Measurements from ENCODE around the gene SEMA3A.

GRCh38 chr7:84022009-84022408 is 172.6 kb downstream of the SEMA3A start:
- no peak for TF ChIP-seq NFATC4 (CRISPR knock-in tag; IDR thresholded peaks at IDR 0.05)
- no peak for TF ChIP-seq MXD4 (CRISPR knock-in tag; IDR thresholded peaks at IDR 0.05; ENCODE audit: borderline replicate concordance)
- no peak for TF ChIP-seq NFYB (CRISPR knock-in tag; conservative IDR thresholded peaks at IDR 0.05; ENCODE audit: low read depth)
- TF ChIP-seq ZNF317 (CRISPR knock-in tag; IDR thresholded peaks at IDR 0.05; ENCODE audit: borderline replicate concordance, low read depth): no peak
- no peak for TF ChIP-seq ZNF219 (CRISPR knock-in tag; IDR thresholded peaks at IDR 0.05; ENCODE audit: borderline replicate concordance)
- TF ChIP-seq MAX (CRISPR knock-in tag; IDR thresholded peaks at IDR 0.05): no peak
- no peak for TF ChIP-seq PREB (CRISPR knock-in tag; IDR thresholded peaks at IDR 0.05; ENCODE audit: borderline replicate concordance)
